IPS DF 19.7 (cell line): ENCODE results near the gene MINK1.

Experiments used
- DNase-seq: peaks from one replicate; pipeline ENCODE4 v3.0.0-alpha.2; 2013; ENCODE audit warnings: low read depth, low spot score

MINK1 gene

DNA sequence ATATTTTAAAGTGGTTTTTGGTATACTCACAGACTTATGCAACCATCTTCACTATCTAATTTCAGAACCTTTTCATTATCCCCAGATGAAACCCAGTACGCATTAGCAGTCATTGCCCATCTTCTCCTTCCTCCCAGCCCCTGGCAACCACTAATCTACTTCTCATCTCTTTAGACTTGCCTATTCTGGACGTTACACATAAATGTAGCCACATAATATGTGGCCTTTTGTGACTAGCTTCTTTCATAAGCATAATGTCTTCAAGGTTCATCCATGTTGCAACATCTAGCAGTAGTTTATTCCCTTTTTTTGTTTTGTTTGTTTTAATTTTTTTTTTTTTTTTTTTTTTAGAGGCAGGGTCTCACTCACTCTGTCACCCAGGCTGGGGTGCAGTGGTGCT lies 37.7 kb downstream of the MINK1 start:
- DNase-seq: no peak

DNA sequence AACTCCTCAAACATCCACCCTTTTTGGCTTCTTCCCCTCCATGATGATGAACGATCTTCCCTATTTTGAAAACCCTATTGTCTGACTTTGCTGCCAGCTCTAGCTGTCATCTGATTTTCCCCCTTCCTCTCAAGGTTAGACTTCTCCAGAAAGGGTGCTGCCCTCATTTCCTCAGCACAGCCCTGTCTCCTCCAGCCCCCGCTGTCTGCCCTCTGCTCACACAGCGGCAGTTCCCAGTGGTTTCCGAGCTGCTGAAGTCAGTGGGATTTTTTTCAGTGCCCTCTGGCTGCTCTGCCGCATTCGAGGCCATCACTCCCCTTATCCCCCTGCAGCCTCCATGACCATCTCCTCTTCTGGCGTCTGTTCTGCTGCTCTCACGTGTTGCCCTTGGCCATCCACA lies 39.6 kb downstream of the MINK1 start:
- DNase-seq: no peak

DNA sequence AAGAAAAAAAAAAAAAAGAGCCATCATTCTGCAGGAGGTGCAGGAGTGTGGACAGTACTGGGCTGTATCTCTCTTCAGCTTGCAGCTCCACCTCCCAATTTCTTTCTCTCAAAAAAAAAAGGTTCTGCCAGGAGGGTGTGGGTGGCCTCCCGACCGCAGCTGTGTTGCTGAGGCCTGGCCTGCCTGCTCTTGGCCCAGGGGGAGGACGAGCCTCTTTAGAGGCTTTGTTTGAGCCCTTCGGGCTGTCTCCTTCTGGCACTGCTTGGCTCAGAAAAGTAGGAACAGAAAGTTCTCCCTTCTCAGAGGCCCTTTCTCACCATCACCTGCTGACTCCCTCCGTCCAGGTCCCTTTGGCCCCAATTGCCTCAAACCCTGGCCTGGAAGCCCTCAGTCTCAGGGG lies 43.9 kb downstream of the MINK1 start:
- DNase-seq: no peak

DNA sequence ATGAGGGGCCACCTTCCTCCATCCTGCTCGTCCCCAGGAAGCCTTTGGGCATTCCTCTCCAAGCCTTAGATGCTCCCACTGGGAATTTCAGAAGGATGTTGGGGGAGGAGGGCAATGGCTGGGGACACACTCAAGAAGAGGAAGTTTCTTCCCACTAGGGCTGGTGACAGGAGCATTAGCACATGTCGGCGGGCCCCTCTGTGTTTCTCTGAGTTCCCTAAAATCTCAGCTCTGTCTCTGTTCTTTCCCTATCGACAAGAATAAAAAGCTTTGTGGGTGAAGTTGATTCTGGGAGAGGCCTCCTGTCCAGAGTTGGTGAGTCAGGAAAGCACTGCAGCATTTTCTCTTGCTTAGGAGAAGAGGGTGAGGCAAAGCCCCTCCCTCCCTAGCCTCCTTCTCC lies 46.5 kb downstream of the MINK1 start:
- no peak for DNase-seq

DNA sequence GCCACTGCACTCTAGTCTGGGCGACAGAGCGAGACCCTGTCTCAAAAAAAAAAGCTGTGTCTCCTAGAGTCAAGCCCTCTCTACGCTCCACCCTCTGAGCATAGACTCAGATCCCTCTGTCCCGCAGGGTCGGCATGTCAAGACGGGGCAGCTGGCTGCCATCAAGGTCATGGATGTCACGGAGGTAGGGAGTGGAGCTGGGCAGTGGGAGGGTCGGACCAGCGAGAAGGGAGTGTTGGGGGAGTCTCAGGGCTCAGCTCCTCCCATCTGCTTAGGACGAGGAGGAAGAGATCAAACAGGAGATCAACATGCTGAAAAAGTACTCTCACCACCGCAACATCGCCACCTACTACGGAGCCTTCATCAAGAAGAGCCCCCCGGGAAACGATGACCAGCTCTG lies 47.7 kb downstream of the MINK1 start:
- DNase-seq: no peak

DNA sequence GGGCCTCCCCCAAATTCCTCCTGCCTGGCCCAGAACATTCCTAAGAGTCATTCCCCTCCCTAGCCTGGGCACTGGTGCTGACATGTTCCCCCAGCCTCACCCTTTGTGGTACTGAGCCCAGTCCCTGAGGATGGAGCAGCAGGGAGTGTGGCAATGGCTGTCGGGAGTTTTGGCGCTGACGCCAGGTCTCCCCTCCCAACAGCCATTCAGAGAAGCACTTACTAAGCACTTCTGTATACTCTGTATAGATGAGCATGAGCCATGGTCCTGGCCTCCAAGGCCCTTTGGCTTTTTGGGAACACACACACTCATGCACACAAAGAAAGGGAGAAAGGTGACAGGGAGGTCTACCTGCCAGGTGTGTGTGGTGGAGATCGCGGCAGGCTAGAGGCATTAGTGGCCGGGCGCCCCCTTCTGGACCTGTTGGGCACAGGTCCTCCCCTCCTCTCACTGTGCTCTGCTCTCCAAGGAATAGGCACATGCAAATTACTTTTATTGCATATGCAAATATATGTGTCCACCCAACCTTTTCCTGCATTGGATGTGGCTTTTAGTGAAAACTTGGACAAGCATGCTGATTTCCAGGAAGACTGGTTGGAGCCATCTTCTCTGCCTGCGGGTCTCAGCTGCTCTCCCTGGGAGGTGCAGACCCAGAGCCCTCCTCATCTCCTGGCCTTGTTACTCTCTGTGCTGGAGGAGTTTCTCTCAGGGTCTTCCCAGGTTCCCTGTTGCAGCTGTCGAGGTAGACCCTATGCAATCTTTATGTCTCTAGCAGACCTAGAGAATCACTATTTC lies 48.8 kb downstream of the MINK1 start:
- DNase-seq: no peak

DNA sequence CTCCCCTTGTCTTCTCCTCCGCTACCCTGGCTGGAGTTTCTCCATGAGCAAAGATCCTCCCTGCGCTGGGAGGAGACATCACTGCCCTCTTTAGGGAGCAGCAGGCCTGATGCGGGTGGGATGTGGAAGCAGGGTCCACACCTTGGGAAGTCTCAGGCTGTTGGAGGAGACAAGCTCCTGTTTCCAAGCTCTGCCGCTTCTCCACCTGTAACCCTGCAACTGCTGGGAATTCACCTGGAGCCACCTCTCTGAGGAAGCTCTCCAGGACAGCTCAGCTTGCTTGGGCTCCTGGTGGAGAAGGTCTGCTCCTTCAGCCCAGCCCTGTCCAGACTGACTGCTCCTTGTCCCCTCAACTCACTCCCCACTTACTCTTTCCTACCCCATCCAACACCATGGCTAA lies 51.3 kb downstream of the MINK1 start:
- DNase-seq: no peak

DNA sequence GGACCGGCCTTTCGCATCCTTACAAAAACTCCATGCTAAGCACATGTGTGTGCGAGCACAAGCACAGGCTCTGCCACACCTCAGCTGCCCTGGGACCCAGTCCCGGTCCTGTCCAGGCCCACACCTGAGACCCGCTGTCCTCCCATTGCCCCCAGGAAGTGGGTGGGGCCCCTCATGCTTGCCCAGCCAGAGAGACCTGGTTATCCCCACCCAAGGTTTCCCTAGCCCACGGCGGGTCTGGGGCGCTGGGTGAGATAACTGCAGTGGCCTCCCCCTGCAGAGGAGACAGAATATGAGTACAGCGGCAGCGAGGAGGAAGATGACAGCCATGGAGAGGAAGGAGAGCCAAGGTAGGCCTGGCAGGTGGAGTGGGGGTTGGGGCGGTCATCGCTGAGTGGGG lies 53.7 kb downstream of the MINK1 start:
- no peak for DNase-seq

DNA sequence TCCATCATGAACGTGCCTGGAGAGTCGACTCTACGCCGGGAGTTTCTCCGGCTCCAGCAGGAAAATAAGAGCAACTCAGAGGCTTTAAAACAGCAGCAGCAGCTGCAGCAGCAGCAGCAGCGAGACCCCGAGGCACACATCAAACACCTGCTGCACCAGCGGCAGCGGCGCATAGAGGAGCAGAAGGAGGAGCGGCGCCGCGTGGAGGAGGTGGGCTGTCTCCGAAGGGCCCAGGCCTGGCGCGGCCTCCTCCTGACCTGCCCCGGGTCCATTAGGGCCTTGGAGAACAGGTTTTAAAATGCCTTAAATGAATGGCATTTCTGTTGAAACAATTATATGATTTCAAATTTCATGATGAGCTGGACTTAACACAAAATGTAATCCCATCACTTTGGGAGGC lies 54.4 kb downstream of the MINK1 start:
- DNase-seq: no peak

DNA sequence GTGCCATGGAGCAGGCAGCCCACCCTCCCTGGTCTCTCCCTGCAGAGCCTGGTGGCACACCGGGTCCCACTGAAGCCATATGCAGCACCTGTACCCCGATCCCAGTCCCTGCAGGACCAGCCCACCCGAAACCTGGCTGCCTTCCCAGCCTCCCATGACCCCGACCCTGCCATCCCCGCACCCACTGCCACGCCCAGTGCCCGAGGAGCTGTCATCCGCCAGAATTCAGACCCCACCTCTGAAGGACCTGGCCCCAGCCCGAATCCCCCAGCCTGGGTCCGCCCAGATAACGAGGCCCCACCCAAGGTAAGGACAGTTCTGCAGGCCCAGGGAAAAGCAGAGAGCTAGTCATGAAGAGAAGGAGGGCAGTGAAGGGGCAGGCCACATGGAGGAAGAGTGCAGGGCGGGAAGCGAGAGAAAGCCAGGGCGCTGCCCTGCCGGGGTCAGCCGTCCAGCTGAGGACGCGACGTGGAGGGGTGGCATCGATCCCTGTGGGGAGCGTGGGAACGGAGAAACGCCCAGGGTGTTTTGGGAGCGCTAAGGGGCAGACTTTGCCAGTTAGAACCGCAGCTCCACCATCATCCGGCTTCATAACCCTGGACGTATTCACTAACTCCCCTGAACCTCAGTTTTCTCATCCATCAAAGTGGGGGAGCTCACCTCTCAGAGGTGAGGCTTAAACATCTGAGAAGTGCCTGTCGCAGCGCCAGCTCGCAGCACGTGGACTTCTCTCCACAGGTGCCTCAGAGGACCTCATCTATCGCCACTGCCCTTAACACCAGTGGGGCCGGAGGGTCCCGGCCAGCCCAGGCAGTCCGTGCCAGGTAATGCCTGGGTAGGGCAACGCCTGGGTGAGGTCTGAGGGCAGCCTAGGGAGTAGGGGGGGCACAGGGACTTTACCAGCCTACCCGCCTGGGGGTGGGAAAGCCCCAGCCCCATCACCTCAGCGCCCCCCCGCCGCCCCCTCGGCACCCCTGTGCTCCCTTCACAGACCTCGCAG lies 58.6 kb downstream of the MINK1 start:
- DNase-seq: no peak

DNA sequence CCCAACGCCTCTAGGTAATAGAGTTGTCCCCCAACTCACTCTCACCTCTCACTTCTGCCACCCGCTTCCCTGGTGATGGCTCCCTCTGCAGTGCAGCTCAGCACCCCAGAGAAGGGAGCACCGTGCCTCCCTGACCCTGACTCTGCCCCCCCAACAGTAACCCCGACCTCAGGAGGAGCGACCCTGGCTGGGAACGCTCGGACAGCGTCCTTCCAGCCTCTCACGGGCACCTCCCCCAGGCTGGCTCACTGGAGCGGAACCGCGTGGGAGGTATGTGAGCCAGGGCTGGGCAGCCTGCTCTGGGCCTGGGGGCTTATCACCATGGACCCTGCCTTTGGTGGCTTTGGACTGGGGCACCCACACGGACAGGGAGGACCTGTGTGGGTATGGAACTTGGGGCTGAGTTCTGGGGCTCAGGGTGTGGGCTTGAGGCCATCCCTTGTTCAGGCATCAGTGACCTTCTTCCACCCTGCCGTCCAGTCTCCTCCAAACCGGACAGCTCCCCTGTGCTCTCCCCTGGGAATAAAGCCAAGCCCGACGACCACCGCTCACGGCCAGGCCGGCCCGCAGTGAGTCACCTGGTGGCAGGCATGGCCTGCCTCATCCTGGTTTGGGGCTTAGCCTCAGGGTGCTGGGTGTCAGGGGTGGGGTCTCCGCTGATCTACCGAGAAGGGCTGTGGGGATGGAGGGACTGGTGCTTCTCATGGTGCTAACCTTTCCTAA lies 59.5 kb downstream of the MINK1 start:
- no peak for DNase-seq

DNA sequence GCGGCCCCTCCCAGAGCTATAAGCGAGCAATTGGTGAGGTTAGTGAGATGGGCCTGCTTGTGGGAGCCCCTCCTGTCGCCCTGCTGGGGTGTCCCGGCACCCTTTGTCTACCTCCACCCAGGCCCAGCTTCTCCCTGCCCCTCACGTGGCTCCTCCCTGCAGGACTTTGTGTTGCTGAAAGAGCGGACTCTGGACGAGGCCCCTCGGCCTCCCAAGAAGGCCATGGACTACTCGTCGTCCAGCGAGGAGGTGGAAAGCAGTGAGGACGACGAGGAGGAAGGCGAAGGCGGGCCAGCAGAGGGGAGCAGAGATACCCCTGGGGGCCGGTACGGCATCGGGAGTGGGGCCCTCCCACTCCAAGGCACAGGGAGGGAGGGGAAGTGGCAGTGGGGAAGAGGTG lies 60.1 kb downstream of the MINK1 start:
- DNase-seq: no peak

DNA sequence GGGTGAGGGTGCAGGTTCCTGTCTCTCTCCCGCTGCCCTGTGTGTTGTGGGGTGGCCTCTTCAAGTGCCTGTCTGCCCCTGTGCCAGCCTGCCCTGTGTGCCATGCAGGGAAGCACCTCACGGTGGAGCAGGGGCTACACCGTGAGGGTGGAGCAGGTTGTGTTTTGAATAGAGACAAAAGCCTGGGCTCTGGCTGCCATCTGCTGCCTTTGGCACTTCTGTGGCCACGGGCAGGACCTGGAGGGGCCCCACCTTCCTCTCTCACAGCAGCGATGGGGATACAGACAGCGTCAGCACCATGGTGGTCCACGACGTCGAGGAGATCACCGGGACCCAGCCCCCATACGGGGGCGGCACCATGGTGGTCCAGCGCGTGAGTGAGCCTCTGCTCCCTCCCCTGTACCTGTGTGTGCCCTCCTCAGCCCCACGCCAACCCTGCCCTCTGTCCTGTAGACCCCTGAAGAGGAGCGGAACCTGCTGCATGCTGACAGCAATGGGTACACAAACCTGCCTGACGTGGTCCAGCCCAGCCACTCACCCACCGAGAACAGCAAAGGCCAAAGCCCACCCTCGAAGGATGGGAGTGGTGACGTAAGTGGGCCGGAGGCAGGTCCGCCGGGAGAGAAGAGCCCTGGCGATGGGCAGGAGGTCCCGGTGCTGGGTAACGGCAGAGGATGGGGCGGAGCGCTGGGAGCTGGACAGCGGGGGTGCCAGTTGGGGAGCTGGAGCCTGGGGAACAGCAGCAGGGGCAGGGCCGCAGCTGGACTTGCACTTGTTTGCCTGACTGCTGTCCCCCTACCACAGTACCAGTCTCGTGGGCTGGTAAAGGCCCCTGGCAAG lies 60.8 kb downstream of the MINK1 start:
- no peak for DNase-seq

DNA sequence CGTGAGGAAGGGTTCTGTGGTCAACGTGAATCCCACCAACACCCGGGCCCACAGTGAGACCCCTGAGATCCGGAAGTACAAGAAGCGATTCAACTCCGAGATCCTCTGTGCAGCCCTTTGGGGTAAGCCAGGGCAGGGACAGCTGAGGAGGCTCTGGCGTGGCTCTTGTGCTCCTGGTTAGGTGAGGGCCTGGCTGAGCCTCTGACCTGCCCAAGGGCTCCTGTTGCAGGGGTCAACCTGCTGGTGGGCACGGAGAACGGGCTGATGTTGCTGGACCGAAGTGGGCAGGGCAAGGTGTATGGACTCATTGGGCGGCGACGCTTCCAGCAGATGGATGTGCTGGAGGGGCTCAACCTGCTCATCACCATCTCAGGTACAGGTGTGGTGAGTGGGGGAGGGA lies 62.0 kb downstream of the MINK1 start:
- DNase-seq: no peak

DNA sequence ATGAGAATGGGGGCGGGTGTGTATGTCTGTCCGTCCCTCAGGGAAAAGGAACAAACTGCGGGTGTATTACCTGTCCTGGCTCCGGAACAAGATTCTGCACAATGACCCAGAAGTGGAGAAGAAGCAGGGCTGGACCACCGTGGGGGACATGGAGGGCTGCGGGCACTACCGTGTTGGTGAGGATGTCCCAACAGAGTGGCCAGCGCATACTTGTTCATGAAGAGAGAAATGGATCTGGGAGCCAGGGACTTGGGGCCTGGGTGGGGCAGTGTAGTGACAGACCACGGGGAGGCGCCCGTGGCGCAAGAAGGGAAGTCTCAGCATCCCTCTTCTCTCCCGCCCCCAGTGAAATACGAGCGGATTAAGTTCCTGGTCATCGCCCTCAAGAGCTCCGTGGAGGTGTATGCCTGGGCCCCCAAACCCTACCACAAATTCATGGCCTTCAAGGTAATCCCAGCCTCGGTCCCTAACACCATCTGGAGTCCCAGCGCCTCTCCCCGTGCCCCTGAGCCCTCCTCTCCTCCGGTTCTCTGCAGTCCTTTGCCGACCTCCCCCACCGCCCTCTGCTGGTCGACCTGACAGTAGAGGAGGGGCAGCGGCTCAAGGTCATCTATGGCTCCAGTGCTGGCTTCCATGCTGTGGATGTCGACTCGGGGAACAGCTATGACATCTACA lies 62.7 kb downstream of the MINK1 start:
- no peak for DNase-seq

DNA sequence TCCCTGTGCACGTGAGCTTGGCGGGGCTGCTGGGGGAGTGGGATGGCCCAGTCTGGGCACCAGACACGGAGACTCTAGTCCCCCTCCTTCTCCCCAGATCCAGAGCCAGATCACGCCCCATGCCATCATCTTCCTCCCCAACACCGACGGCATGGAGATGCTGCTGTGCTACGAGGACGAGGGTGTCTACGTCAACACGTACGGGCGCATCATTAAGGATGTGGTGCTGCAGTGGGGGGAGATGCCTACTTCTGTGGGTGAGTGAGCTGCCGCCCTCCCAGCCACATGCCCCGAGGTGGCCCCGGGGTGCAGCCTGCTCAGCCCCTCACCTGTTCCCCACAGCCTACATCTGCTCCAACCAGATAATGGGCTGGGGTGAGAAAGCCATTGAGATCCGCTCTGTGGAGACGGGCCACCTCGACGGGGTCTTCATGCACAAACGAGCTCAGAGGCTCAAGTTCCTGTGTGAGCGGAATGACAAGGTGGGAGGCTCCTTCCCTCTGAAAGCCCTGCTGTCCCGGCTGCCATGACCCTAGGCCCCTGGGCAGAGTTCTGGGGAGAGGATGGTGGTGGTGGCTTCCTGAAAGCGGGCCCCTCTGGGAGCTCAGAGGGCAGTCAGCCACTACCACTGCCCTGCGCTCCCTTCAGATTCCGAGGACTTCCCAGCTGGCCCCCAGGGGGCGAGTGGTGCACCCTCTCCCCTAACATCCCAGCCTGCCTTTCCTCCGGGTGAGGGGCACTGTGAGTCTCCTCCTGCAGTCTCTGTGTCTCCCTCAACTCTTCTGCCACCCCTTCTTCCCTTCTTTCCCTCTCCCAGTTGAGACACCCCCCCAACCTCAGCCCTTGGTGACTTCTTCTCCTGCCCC lies 63.4 kb downstream of the MINK1 start:
- no peak for DNase-seq

DNA sequence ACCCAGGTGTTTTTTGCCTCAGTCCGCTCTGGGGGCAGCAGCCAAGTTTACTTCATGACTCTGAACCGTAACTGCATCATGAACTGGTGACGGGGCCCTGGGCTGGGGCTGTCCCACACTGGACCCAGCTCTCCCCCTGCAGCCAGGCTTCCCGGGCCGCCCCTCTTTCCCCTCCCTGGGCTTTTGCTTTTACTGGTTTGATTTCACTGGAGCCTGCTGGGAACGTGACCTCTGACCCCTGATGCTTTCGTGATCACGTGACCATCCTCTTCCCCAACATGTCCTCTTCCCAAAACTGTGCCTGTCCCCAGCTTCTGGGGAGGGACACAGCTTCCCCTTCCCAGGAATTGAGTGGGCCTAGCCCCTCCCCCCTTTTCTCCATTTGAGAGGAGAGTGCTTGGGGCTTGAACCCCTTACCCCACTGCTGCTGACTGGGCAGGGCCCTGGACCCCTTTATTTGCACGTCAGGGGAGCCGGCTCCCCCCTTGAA lies 64.1 kb downstream of the MINK1 start:
- DNase-seq: no peak

DNA sequence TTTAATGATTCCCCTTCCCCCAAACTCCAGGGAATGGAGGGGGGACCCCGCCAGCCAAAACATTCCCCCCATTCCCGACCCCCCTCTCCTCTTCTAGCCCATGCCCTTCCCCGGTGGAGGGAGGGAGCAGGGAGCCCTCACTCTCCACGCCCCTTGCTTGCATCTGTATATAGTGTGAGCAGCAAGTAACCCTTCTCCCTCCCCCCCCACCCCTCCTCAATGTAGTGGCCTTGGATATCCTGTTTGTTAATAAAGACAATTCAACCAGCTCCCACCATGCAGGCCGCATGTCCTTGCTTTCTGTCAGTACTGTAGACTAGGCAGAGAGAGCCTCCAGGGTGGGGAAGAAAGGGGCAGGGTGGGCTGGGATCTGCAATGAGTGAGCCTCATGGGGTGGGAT lies 64.6 kb downstream of the MINK1 start:
- no peak for DNase-seq

DNA sequence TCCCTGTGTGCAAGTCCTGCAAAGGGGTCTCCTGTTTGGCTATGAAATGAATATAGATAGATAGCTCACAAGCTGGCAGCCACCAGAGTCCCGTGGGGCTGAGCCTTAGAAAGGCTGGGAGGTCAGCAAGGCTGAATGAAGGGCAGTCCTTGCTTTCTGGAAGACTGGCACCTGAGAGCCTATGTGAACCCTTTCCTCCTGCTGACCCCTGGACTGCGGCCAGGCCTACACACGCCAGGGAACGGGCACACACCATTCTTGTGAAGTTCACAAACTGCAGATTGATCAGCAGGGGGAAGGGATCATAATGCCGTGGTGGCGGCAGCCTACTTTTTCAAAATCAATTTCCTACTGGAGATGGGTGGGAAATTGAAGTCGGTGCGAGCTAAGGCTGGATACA lies 65.2 kb downstream of the MINK1 start:
- DNase-seq: no peak

DNA sequence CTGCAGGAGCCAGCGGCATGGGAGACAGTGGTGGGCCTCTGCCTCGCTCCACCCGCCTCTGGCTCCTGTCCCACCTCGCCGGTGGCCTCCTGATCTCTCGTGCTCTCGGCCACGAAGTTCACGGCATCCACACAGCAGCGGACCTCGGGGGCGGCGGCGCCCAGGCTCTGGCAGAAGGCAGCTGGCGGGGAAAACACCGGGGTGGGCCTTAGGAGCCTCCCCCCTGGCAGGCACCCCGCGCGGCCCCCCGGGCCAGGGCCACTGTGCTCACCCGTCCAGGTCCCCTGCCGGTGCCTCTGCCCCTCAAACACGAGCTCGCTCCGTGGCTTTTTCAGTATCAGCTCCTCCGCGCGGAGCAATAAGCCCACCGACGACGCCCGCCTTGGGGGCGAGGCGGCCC lies 65.8 kb downstream of the MINK1 start:
- DNase-seq: no peak
